ENCODE data around the gene HLA-DQB1.

DNA sequence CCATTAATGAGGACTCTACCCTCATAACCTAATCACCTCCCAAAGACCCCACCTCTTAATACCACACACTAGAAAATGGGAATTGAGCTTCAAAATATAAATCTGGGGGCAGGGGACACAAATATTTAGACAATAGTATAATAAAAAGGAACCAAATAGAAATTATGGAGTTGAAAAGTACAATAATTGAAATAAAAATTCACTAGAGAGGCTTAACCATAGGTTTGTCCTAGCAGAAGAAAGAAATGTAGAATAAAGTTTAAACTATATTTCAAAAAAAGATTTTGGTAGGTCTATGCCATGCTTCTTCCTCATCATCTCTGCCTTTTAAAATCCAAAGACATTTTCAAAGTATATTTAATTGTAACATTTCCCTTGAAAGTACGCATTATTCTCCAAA is 48.7 kb downstream of the HLA-DQB1 start:
- TF ChIP-seq ISL1 (CRISPR knock-in tag; IDR thresholded peaks at IDR 0.05) (no peak), BACH2 (CRISPR knock-in tag; IDR thresholded peaks at IDR 0.05; ENCODE audit: borderline replicate concordance) (no peak), PPARA (CRISPR knock-in tag; IDR thresholded peaks at IDR 0.05; ENCODE audit: borderline replicate concordance) (no peak), ZFP3 (CRISPR knock-in tag; IDR thresholded peaks at IDR 0.05) (no peak), ARNTL (CRISPR knock-in tag; IDR thresholded peaks at IDR 0.05; ENCODE audit: borderline replicate concordance, low read depth) (no peak)
- TF ChIP-seq, protein P1, sequence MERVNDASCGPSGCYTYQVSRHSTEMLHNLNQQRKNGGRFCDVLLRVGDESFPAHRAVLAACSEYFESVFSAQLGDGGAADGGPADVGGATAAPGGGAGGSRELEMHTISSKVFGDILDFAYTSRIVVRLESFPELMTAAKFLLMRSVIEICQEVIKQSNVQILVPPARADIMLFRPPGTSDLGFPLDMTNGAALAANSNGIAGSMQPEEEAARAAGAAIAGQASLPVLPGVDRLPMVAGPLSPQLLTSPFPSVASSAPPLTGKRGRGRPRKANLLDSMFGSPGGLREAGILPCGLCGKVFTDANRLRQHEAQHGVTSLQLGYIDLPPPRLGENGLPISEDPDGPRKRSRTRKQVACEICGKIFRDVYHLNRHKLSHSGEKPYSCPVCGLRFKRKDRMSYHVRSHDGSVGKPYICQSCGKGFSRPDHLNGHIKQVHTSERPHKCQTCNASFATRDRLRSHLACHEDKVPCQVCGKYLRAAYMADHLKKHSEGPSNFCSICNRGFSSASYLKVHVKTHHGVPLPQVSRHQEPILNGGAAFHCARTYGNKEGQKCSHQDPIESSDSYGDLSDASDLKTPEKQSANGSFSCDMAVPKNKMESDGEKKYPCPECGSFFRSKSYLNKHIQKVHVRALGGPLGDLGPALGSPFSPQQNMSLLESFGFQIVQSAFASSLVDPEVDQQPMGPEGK (CRISPR knock-in tag; IDR thresholded peaks at IDR 0.05; ENCODE audit: borderline replicate concordance) = no peak
- TF ChIP-seq, protein P2, sequence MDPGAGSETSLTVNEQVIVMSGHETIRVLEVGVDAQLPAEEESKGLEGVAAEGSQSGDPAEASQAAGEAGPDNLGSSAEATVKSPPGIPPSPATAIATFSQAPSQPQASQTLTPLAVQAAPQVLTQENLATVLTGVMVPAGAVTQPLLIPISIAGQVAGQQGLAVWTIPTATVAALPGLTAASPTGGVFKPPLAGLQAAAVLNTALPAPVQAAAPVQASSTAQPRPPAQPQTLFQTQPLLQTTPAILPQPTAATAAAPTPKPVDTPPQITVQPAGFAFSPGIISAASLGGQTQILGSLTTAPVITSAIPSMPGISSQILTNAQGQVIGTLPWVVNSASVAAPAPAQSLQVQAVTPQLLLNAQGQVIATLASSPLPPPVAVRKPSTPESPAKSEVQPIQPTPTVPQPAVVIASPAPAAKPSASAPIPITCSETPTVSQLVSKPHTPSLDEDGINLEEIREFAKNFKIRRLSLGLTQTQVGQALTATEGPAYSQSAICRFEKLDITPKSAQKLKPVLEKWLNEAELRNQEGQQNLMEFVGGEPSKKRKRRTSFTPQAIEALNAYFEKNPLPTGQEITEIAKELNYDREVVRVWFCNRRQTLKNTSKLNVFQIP (CRISPR knock-in tag; IDR thresholded peaks at IDR 0.05; ENCODE audit: borderline replicate concordance, low read depth) = no peak
